ENCODE measurements around the gene CD151. TPM values are rescaled to one million over a fixed set of nuclear protein-coding genes. Genes with fewer than 3 reads are reported as not detected.

CD151 gene
- total RNA-seq, 1 experiment from 2014 or later = 296 TPM

- peak overlapping the region; percentile 90 for H3K9ac ChIP-seq (ENCODE audit: low read length)
- TSS peak; percentile 76 for BruUV-seq (replicated peaks)
- ChIA-PET POLR2A (interaction anchor here (0.5 to 2.7 kb wide), 16 partner anchors 8 to 235 kb away, joined by 3 to 45 read pairs (median 6); partner anchors contain the start of genes CD151, CRACR2B, POLR2L and RPLP2), RAD21 (ENCODE audit: low non-redundant PET in 1 of 2, low total read pairs in 2 of 2, uncharacterized antibody in 2 of 2, unreplicated experiment in 2 of 2) (no interaction called here), CTCF (interaction anchor here (1.2 to 1.4 kb wide), 2 partner anchors 11 to 24 kb away, joined by 3 read pairs; partner anchors contain the start of gene RPLP2)
- H3K36me3 ChIP-seq (ENCODE audit: control insufficient read depth in 1 of 2, insufficient read depth in 2 of 2, low read length in 2 of 2) = no peaks in the 10 kb centered on the region
- H3K9me2 ChIP-seq (ENCODE audit: insufficient read depth) = no peaks in the 10 kb centered on the region
- no peaks in the 10 kb centered on the region for H3K9me3 ChIP-seq (ENCODE audit: control insufficient read depth in 1 of 2, insufficient read depth in 1 of 2, low read depth in 1 of 2, low read length in 2 of 2)
- H2AFZ ChIP-seq (ENCODE audit: low read depth, low read length, poor library complexity, severe bottlenecking) = no peak overlapping the region
- H3K4me1 ChIP-seq (ENCODE audit: control insufficient read depth in 1 of 2, insufficient read depth in 2 of 2, low read length in 2 of 2) = peaks cover 26 to 43% of the 10 kb centered on the region in 2 experiments
- peak overlapping the region; percentile 81 for H3K27ac ChIP-seq (ENCODE audit: low read depth, low read length)
- peaks cover 22% of the 10 kb centered on the region for H3K79me2 ChIP-seq (ENCODE audit: insufficient read depth, low read length)
- H4K20me1 ChIP-seq (ENCODE audit: insufficient read depth) = no peaks in the 10 kb centered on the region
- DNase-seq (ENCODE audit: low read depth, low spot score) (peak; percentile 85), ATAC-seq (peak; percentile 71)
- no peaks in the 10 kb centered on the region for H3K27me3 ChIP-seq (ENCODE audit: insufficient read depth, low read length)
- peak overlapping the region; percentile 65 to 77 for H3K4me3 ChIP-seq (replicated peaks in 1 of 2; ENCODE audit: low read depth in 1 of 2, low read length in 2 of 2)
- intact Hi-C loops (cut with micrococcal nuclease) = no loop called here
- 0 out of 2 replicates have a peak, but pooled peaks have one; percentile 25 for TF ChIP-seq ZFX (IDR thresholded peaks at IDR 0.05)
- no peak for TF ChIP-seq ZBTB33 (IDR thresholded peaks at IDR 0.05; ENCODE audit: extremely low read depth, insufficient replicate concordance, low read length)
- TF ChIP-seq POLR2AphosphoS5 (IDR thresholded peaks at IDR 0.05; ENCODE audit: low read depth, low read length) = peak; percentile 39; the same call in 1 of the 2 replicates
- H3K4me2 ChIP-seq (ENCODE audit: low read length) = peak overlapping the region; percentile 81
Observed at GRCh38 chr11:819943-820649, 12.7 kb upstream of the CD151 start.
